Neural progenitor cell (in vitro differentiated cells): ENCODE measurements around the gene SULT1A3. TPM values are rescaled to one million over a fixed set of nuclear protein-coding genes. Genes with fewer than 3 reads are reported as not detected.

Experiments used
- DNase-seq: peaks from one replicate; pipeline ENCODE4 v3.0.0-alpha.2; 2016; ENCODE audit warnings: low spot score
- H2AFZ ChIP-seq: fragments of 200-600 bp; sonication (generic); replicated peaks from 2 replicates; pipeline ENCODE4 v1.6.1; 2016; ENCODE audit warnings: antibody characterized with exemption
- H3F3A ChIP-seq: fragments of 200-600 bp; sonication (generic); 2 replicates; pipeline ENCODE4 v1.6.1; 2016; ENCODE audit warnings: antibody characterized with exemption, low read depth
- H3K27ac ChIP-seq: fragments of 200-600 bp; sonication (generic); 2 replicates; pipeline ENCODE4 v1.5.1; 2016; ENCODE audit warnings: mild to moderate bottlenecking
- H3K27me3 ChIP-seq: fragments of 200-600 bp; sonication (generic); 2 replicates; pipeline ENCODE4 v1.6.1; 2016; ENCODE audit warnings: mild to moderate bottlenecking, moderate library complexity
- H3K36me3 ChIP-seq: fragments of 200-600 bp; sonication (generic); 2 replicates; pipeline ENCODE4 v1.5.1; 2016
- H3K4me1 ChIP-seq: fragments of 200-600 bp; sonication (generic); 2 replicates; pipeline ENCODE4 v1.6.1; 2016; ENCODE audit warnings: mixed run types
- H3K4me2 ChIP-seq: fragments of 200-600 bp; sonication (generic); 2 replicates; pipeline ENCODE4 v1.6.1; 2016
- H3K4me3 ChIP-seq: fragments of 200-600 bp; sonication (generic); 2 replicates; pipeline ENCODE4 v1.5.1; 2016
- H3K79me2 ChIP-seq: fragments of 200-600 bp; sonication (generic); 2 replicates; pipeline ENCODE4 v1.6.1; 2016; ENCODE audit warnings: low read depth
- H3K9ac ChIP-seq: fragments of 200-600 bp; sonication (generic); 2 replicates; pipeline ENCODE4 v1.6.1; 2016
- H3K9me3 ChIP-seq: fragments of 200-600 bp; sonication (generic); 2 replicates; pipeline ENCODE4 v1.5.1; 2016; ENCODE audit warnings: low read depth
- H4K20me1 ChIP-seq: fragments of 200-600 bp; sonication (generic); 2 replicates; pipeline ENCODE4 v1.6.1; 2016; ENCODE audit warnings: low read depth
- H3K27ac Mint-ChIP-seq: 3 replicates; pipeline ENCODE4 v1.8.0; 2021; ENCODE audit warnings: mixed read lengths
- H3K27me3 Mint-ChIP-seq: 2 replicates; pipeline ENCODE4 v1.8.0; 2022; ENCODE audit warnings: low read depth, mild to moderate bottlenecking, inconsistent platforms, moderate library complexity, mixed read lengths; ENCODE audit not compliant: insufficient read depth
- H3K36me3 Mint-ChIP-seq: 3 replicates; pipeline ENCODE4 v1.8.0; 2021; ENCODE audit warnings: mixed read lengths
- H3K4me1 Mint-ChIP-seq: 3 replicates; pipeline ENCODE4 v1.8.0; 2021; ENCODE audit warnings: mixed read lengths
- H3K4me3 Mint-ChIP-seq: 3 replicates; pipeline ENCODE4 v1.8.0; 2021; ENCODE audit warnings: mild to moderate bottlenecking, moderate library complexity, mixed read lengths
- H3K9me3 Mint-ChIP-seq: 3 replicates; pipeline ENCODE4 v1.8.0; 2020; ENCODE audit warnings: mixed read lengths
- EZH2 ChIP-seq: fragments of 200-600 bp; sonication (generic); IDR thresholded peaks from 2 replicates; pipeline ENCODE4 v1.6.1; 2017; ENCODE audit warnings: antibody characterized with exemption, mild to moderate bottlenecking, moderate library complexity
- EZH2phosphoT487 ChIP-seq: fragments of 200-600 bp; sonication (generic); IDR thresholded peaks from 2 replicates; pipeline ENCODE4 v1.6.1; 2017; ENCODE audit warnings: antibody characterized with exemption
- total RNA-seq: library from RNA; depleted of rRNA; stranded (reverse); fragments of >200 nt; gene quantifications from 2 replicates; pipeline ENCODE4 v1.2.3, GENCODE V29; 2015; ENCODE audit warnings: low replicate concordance
- TF ChIP-seq, protein P1 (sequence below): fragments of 200-600 bp; sonication (generic); IDR thresholded peaks from 2 replicates; pipeline ENCODE4 v1.5.1; 2017; ENCODE audit warnings: antibody characterized with exemption, mild to moderate bottlenecking

The SULT1A3 gene
- total RNA-seq, 1 donor from 2014 or later, result 6.2 TPM

- Mint-ChIP-seq H3K4me1 (peaks cover 11% of the 10 kb centered on the region), H3K36me3 (no peaks in the 10 kb centered on the region), H3K27me3 (peaks cover 8% of the 10 kb centered on the region), H3K9me3 (no peaks in the 10 kb centered on the region), H3K4me3 (no peak overlapping the region), H3K27ac (peak overlapping the region; percentile 39)
- Histone ChIP-seq H3K36me3 (no peaks in the 10 kb centered on the region), H3K4me3 (no peak overlapping the region), H4K20me1 (peaks cover 7% of the 10 kb centered on the region), H3K9ac (no peak overlapping the region), H3K79me2 (no peaks in the 10 kb centered on the region), H3K4me1 (peaks cover 2% of the 10 kb centered on the region), H3K9me3 (no peaks in the 10 kb centered on the region), H3K4me2 (no peak overlapping the region), H3K27ac (no peak overlapping the region), H2AFZ (no peak overlapping the region), H3K27me3 (peaks cover 41% of the 10 kb centered on the region), H3F3A (peaks cover 14% of the 10 kb centered on the region)
- DNase-seq, result no peak
- TF ChIP-seq, protein P1, sequence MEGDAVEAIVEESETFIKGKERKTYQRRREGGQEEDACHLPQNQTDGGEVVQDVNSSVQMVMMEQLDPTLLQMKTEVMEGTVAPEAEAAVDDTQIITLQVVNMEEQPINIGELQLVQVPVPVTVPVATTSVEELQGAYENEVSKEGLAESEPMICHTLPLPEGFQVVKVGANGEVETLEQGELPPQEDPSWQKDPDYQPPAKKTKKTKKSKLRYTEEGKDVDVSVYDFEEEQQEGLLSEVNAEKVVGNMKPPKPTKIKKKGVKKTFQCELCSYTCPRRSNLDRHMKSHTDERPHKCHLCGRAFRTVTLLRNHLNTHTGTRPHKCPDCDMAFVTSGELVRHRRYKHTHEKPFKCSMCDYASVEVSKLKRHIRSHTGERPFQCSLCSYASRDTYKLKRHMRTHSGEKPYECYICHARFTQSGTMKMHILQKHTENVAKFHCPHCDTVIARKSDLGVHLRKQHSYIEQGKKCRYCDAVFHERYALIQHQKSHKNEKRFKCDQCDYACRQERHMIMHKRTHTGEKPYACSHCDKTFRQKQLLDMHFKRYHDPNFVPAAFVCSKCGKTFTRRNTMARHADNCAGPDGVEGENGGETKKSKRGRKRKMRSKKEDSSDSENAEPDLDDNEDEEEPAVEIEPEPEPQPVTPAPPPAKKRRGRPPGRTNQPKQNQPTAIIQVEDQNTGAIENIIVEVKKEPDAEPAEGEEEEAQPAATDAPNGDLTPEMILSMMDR, result no peak
- no peak for TF ChIP-seq EZH2
Measured at GRCh38 chr16:30180741-30181140, 18.3 kb upstream of the SULT1A3 start.

- H2AFZ ChIP-seq, result peak within 1 kb of the TSS; percentile 99
- peaks cover 9% of the 10 kb centered on the region for H4K20me1 ChIP-seq
- Mint-ChIP-seq H3K27ac (no peak within 1 kb of the TSS), H3K4me3 (peak within 1 kb of the TSS; percentile 85), H3K27me3 (peaks cover 10% of the 10 kb centered on the region), H3K4me1 (peaks cover 11% of the 10 kb centered on the region), H3K36me3 (no peaks in the 10 kb centered on the region), H3K9me3 (no peaks in the 10 kb centered on the region)
- H3K4me1 ChIP-seq, result peaks cover 2% of the 10 kb centered on the region
- peak within 1 kb of the TSS; percentile 67 for H3K4me3 ChIP-seq
- TF ChIP-seq EZH2 (no peak), EZH2phosphoT487 (no peak)
- TF ChIP-seq, protein P1, result no peak
- H3K36me3 ChIP-seq, result no peaks in the 10 kb centered on the region
- no peaks in the 10 kb centered on the region for H3K9me3 ChIP-seq
- peak; percentile 92 for DNase-seq
- H3K9ac ChIP-seq, result no peak within 1 kb of the TSS
- H3K79me2 ChIP-seq, result no peaks in the 10 kb centered on the region
- H3F3A ChIP-seq, result peaks cover 10% of the 10 kb centered on the region
- no peak within 1 kb of the TSS for H3K27ac ChIP-seq
- peaks cover 41% of the 10 kb centered on the region for H3K27me3 ChIP-seq
- peak within 1 kb of the TSS; percentile 94 for H3K4me2 ChIP-seq
Measured at GRCh38 chr16:30183233-30184095, 15.6 kb upstream of the SULT1A3 start, which contains the start of gene CORO1A. CORO1A (plus strand) TSS chr16:30183602; CDS start chr16:30185210, 1,608 bp downstream.

GRCh38 chr16:30184096-30184890 is 14.8 kb upstream of the SULT1A3 start:
- peak overlapping the region; percentile 94 for H3K4me2 ChIP-seq
- no peaks in the 10 kb centered on the region for H3K9me3 Mint-ChIP-seq
- H3K4me3 ChIP-seq, result peak overlapping the region; percentile 67
- no peak for DNase-seq
- H3K36me3 Mint-ChIP-seq, result no peaks in the 10 kb centered on the region
- H3K4me1 ChIP-seq, result peaks cover 2% of the 10 kb centered on the region
- no peak overlapping the region for H2AFZ ChIP-seq
- no peak overlapping the region for H3K27ac ChIP-seq
- peaks cover 9% of the 10 kb centered on the region for H4K20me1 ChIP-seq
- peaks cover 11% of the 10 kb centered on the region for H3K4me1 Mint-ChIP-seq
- no peaks in the 10 kb centered on the region for H3K36me3 ChIP-seq
- H3F3A ChIP-seq, result peaks cover 10% of the 10 kb centered on the region
- H3K27me3 ChIP-seq, result peaks cover 41% of the 10 kb centered on the region
- H3K9ac ChIP-seq, result no peak overlapping the region
- no peaks in the 10 kb centered on the region for H3K9me3 ChIP-seq
- peak overlapping the region; percentile 77 for H3K4me3 Mint-ChIP-seq
- H3K27me3 Mint-ChIP-seq, result peaks cover 10% of the 10 kb centered on the region
- H3K79me2 ChIP-seq, result no peaks in the 10 kb centered on the region
- TF ChIP-seq EZH2phosphoT487 (no peak), EZH2 (no peak)
- TF ChIP-seq, protein P1, result no peak
- H3K27ac Mint-ChIP-seq, result no peak overlapping the region
